Endodermal cell (in vitro differentiated cells): Measurements from ENCODE around the gene RGS6. TPM values are rescaled to one million over a fixed set of nuclear protein-coding genes. Genes with fewer than 3 reads are reported as not detected.

Experiments used
- DNase-seq: peaks from one replicate; pipeline ENCODE4 v3.0.0-alpha.2; 2017
- H3K27ac ChIP-seq: 2 replicates; pipeline ENCODE4 v1.5.1; 2013; ENCODE audit warnings: mild to moderate bottlenecking, low read depth, low read length, moderate library complexity
- H3K27me3 ChIP-seq: 2 replicates; pipeline ENCODE4 v1.6.1; 2013; ENCODE audit warnings: mild to moderate bottlenecking, low read length, moderate library complexity; ENCODE audit not compliant: insufficient read depth, control insufficient read depth, poor library complexity, severe bottlenecking
- H3K36me3 ChIP-seq: 2 replicates; pipeline ENCODE4 v1.7.0; 2013; ENCODE audit warnings: mild to moderate bottlenecking, low read length, moderate library complexity; ENCODE audit not compliant: control insufficient read depth, insufficient read depth
- H3K4me1 ChIP-seq: one replicate; pipeline ENCODE4 v1.7.0; 2013; ENCODE audit warnings: low read length; ENCODE audit not compliant: control insufficient read depth, insufficient read depth
- H3K4me3 ChIP-seq: 2 replicates; pipeline ENCODE4 v1.5.1; 2013; ENCODE audit warnings: mild to moderate bottlenecking, low read length, moderate library complexity
- H3K9ac ChIP-seq: 2 replicates; pipeline ENCODE4 v1.6.1; 2013; ENCODE audit warnings: mild to moderate bottlenecking, low read length, moderate library complexity; ENCODE audit not compliant: poor library complexity, severe bottlenecking; ENCODE audit errors: extremely low read depth
- H3K9me3 ChIP-seq: 2 replicates; pipeline ENCODE4 v1.6.1; 2013; ENCODE audit warnings: mild to moderate bottlenecking, low read length, moderate library complexity; ENCODE audit not compliant: control insufficient read depth
- H3K27ac Mint-ChIP-seq: 2 replicates; pipeline ENCODE4 v1.8.0; 2020; ENCODE audit warnings: mixed read lengths
- H3K27me3 Mint-ChIP-seq: 2 replicates; pipeline ENCODE4 v1.8.0; 2021; ENCODE audit warnings: mild to moderate bottlenecking, mixed read lengths; ENCODE audit not compliant: insufficient read depth
- H3K36me3 Mint-ChIP-seq: 2 replicates; pipeline ENCODE4 v1.8.0; 2020; ENCODE audit warnings: low read depth, mixed read lengths
- H3K4me1 Mint-ChIP-seq: 2 replicates; pipeline ENCODE4 v1.8.0; 2020; ENCODE audit warnings: mixed read lengths
- H3K4me3 Mint-ChIP-seq: 2 replicates; pipeline ENCODE4 v1.8.0; 2020; ENCODE audit warnings: mild to moderate bottlenecking, moderate library complexity, mixed read lengths
- H3K9me3 Mint-ChIP-seq: 2 replicates; pipeline ENCODE4 v1.8.0; 2020; ENCODE audit warnings: mild to moderate bottlenecking, mixed read lengths
- WGBS, 2 experiments: methylation state at CpG; one replicate each; pipeline versions ENCODE4 v1.1.5 to v1.1.7; 2013; ENCODE audit warnings: missing lambda C conversion rate in 2 of 2, mixed read lengths in 1 of 2; ENCODE audit not compliant: insufficient coverage in 1 of 2, insufficient read length in 1 of 2; 5-methylcytosine and 5-hydroxymethylcytosine counted together
- total RNA-seq, 2 donors: library from RNA; stranded (reverse); fragmentation: NEBNext Ultra II Directional in 1 of 2; extraction: Animal tissue kit (Norgen Biotek cat#: 25700) in 1 of 2; gene quantifications; 2 replicates in 1 of 2; 3 replicates in 1 of 2; pipeline ENCODE4 v1.2.1, GENCODE V29; 2021
- TF ChIP-seq, protein P1 (sequence below): fragments of 200-600 bp; sonication (generic); conservative IDR thresholded peaks from 2 replicates; pipeline ENCODE4 v1.5.0; 2021; ENCODE audit warnings: antibody characterized with exemption, mild to moderate bottlenecking

Gene RGS6
- total RNA-seq, 2 donors from 2014 or later, result 10.1 to 16.3 TPM

DNA sequence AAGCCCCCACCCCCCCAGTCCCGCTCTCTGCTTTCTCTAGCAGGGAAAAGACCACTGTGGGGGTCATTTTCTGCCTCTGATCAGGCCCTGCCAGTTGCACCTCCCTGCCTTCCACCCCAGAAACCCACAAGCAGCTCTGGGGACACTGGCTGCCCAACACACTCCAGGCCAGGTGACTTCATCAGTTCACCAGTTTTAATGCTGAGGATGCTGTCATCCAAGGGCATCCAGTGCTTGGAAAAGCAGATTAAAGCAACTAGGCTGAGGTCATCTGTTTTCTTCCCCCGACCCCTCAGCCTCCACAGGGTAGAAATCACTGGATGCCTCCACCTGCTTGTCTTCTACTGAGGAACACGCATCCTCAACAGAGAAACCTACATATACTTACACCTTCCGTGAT is 679.3 kb downstream of the RGS6 start:
- H3K36me3 ChIP-seq, result no peaks in the 10 kb centered on the region
- no peaks in the 10 kb centered on the region for H3K4me1 ChIP-seq
- Mint-ChIP-seq H3K27me3 (peaks cover 5% of the 10 kb centered on the region), H3K27ac (no peak overlapping the region), H3K36me3 (no peaks in the 10 kb centered on the region), H3K9me3 (no peaks in the 10 kb centered on the region), H3K4me3 (no peak overlapping the region), H3K4me1 (no peaks in the 10 kb centered on the region)
- H3K4me3 ChIP-seq, result no peak overlapping the region
- 89 to 90% methylated on average over 3 to 4 of the region's 4 CpGs for WGBS, 2 experiments
- no peak overlapping the region for H3K27ac ChIP-seq
- TF ChIP-seq, protein P1, sequence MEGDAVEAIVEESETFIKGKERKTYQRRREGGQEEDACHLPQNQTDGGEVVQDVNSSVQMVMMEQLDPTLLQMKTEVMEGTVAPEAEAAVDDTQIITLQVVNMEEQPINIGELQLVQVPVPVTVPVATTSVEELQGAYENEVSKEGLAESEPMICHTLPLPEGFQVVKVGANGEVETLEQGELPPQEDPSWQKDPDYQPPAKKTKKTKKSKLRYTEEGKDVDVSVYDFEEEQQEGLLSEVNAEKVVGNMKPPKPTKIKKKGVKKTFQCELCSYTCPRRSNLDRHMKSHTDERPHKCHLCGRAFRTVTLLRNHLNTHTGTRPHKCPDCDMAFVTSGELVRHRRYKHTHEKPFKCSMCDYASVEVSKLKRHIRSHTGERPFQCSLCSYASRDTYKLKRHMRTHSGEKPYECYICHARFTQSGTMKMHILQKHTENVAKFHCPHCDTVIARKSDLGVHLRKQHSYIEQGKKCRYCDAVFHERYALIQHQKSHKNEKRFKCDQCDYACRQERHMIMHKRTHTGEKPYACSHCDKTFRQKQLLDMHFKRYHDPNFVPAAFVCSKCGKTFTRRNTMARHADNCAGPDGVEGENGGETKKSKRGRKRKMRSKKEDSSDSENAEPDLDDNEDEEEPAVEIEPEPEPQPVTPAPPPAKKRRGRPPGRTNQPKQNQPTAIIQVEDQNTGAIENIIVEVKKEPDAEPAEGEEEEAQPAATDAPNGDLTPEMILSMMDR, result no peak
- H3K9me3 ChIP-seq, result no peaks in the 10 kb centered on the region
- no peak for DNase-seq
- no peak overlapping the region for H3K9ac ChIP-seq
- no peaks in the 10 kb centered on the region for H3K27me3 ChIP-seq

DNA sequence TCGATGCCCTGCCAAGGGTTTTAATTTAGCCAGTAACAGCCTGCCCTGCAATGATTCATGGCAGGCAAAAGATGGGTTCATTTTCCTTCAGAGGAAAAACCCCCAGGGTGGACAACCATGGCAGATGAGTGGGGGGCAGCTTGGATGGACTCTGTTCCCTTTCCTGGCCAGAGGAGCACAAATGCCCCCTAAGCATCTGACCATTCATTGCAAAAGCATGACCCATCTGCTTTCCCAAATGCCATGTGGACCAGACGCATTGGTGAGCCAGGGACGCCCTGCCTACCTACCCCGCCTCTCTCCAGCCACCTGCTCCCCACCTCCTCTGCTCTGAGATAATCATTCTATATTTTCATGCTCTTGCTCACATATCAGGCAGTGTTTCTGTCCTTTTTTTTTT is 679.8 kb downstream of the RGS6 start:
- Mint-ChIP-seq H3K36me3 (no peaks in the 10 kb centered on the region), H3K27ac (no peak overlapping the region), H3K4me1 (no peaks in the 10 kb centered on the region), H3K4me3 (no peak overlapping the region), H3K9me3 (no peaks in the 10 kb centered on the region), H3K27me3 (peaks cover 5% of the 10 kb centered on the region)
- no peaks in the 10 kb centered on the region for H3K9me3 ChIP-seq
- no peaks in the 10 kb centered on the region for H3K27me3 ChIP-seq
- H3K4me3 ChIP-seq, result no peak overlapping the region
- TF ChIP-seq, protein P1, result no peak
- H3K4me1 ChIP-seq, result no peaks in the 10 kb centered on the region
- H3K27ac ChIP-seq, result no peak overlapping the region
- no peaks in the 10 kb centered on the region for H3K36me3 ChIP-seq
- WGBS, 2 experiments, result 93 to 96% methylated on average over 4 of the region's 4 CpGs
- no peak overlapping the region for H3K9ac ChIP-seq
- DNase-seq, result no peak

DNA sequence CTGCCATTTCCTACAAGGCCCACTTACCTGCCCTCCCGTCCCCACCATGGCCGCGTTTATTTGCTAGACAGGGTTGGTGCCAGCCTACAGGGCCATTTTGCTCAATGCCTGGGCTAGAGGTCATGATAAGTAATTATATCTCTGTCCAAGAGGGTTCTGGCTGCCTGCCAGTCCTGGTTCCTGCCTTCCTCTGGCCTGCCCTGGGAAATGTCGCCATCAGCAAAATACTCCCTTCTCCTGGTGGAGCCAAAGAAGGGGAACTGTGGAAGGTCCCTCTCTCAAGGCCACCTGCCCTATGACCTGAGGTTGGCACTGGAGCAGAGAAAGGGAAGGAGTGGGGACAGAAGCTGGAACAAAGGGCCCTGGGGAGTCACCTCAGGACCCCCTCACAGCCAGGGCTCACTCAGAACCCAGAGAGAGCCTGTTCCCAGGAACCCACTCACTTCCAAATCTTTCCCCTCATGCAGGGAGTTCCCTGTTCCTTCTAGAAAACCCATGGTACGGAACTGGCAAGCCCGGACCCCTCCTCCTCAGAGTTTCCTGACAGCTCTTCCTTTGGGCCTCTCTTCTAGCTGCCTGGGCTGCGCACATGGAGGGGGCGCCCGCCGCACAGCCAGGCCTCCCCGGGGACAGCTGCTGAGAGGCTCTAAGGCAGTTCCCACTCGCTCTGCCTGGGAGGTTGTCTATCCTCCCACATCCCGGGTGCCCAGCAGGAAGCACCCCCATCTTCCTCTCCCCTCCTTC is 681.2 kb downstream of the RGS6 start:
- Mint-ChIP-seq H3K27ac (no peak overlapping the region), H3K4me3 (no peak overlapping the region), H3K4me1 (no peaks in the 10 kb centered on the region), H3K9me3 (no peaks in the 10 kb centered on the region), H3K36me3 (no peaks in the 10 kb centered on the region), H3K27me3 (peaks cover 5% of the 10 kb centered on the region)
- Histone ChIP-seq H3K9me3 (no peaks in the 10 kb centered on the region), H3K36me3 (no peaks in the 10 kb centered on the region), H3K9ac (no peak overlapping the region), H3K4me1 (no peaks in the 10 kb centered on the region), H3K27me3 (no peaks in the 10 kb centered on the region), H3K27ac (no peak overlapping the region), H3K4me3 (no peak overlapping the region)
- 80 to 86% methylated on average over 4 to 13 of the region's 13 CpGs for WGBS, 2 experiments
- TF ChIP-seq, protein P1, result no peak
- DNase-seq, result peak; percentile 21
